Measurements from ENCODE around the gene CCNI2.

CCNI2 gene

GRCh38 chr5:132778856-132779255 lies 31.6 kb downstream of the CCNI2 start:
- no peak overlapping the region for H3K4me3 ChIP-seq (ENCODE audit: control insufficient read depth, low read depth, low read length)
- no peak for DNase-seq (ENCODE audit: low read depth)
- TF ChIP-seq CTCF (IDR thresholded peaks at IDR 0.05; ENCODE audit: control insufficient read depth, insufficient read depth, low read depth, low read length, missing control alignments), result no peak

- no peak for TF ChIP-seq CTCF (IDR thresholded peaks at IDR 0.05; ENCODE audit: control insufficient read depth, insufficient read depth, low read depth, low read length, missing control alignments)
- H3K4me3 ChIP-seq (ENCODE audit: control insufficient read depth, low read depth, low read length), result no peak overlapping the region
- no peak for DNase-seq (ENCODE audit: low read depth)
These were observed 32.7 kb downstream of the CCNI2 start for GRCh38 chr5:132779961-132780360.

GRCh38 chr5:132780577-132780976 lies 33.4 kb downstream of the CCNI2 start:
- no peak for TF ChIP-seq CTCF (IDR thresholded peaks at IDR 0.05; ENCODE audit: control insufficient read depth, insufficient read depth, low read depth, low read length, missing control alignments)
- DNase-seq (ENCODE audit: low read depth), result no peak
- H3K4me3 ChIP-seq (ENCODE audit: control insufficient read depth, low read depth, low read length), result no peak overlapping the region

GRCh38 chr5:132781029-132781428 lies 33.8 kb downstream of the CCNI2 start:
- DNase-seq (ENCODE audit: low read depth), result no peak
- H3K4me3 ChIP-seq (ENCODE audit: control insufficient read depth, low read depth, low read length), result no peak overlapping the region
- no peak for TF ChIP-seq CTCF (IDR thresholded peaks at IDR 0.05; ENCODE audit: control insufficient read depth, insufficient read depth, low read depth, low read length, missing control alignments)

- H3K4me3 ChIP-seq (ENCODE audit: control insufficient read depth, low read depth, low read length), result no peak overlapping the region
- no peak for DNase-seq (ENCODE audit: low read depth)
- no peak for TF ChIP-seq CTCF (IDR thresholded peaks at IDR 0.05; ENCODE audit: control insufficient read depth, insufficient read depth, low read depth, low read length, missing control alignments)
These were observed 34.9 kb downstream of the CCNI2 start for GRCh38 chr5:132782101-132782500.

GRCh38 chr5:132785365-132785764 lies 38.1 kb downstream of the CCNI2 start:
- no peak for DNase-seq (ENCODE audit: low read depth)
- TF ChIP-seq CTCF (IDR thresholded peaks at IDR 0.05; ENCODE audit: control insufficient read depth, insufficient read depth, low read depth, low read length, missing control alignments), result no peak
- no peak overlapping the region for H3K4me3 ChIP-seq (ENCODE audit: control insufficient read depth, low read depth, low read length)

GRCh38 chr5:132785864-132786263 lies 38.6 kb downstream of the CCNI2 start:
- DNase-seq (ENCODE audit: low read depth), result no peak
- no peak for TF ChIP-seq CTCF (IDR thresholded peaks at IDR 0.05; ENCODE audit: control insufficient read depth, insufficient read depth, low read depth, low read length, missing control alignments)
- no peak overlapping the region for H3K4me3 ChIP-seq (ENCODE audit: control insufficient read depth, low read depth, low read length)
